Measurements from ENCODE around the gene CLDN2.

Gene CLDN2

DNA sequence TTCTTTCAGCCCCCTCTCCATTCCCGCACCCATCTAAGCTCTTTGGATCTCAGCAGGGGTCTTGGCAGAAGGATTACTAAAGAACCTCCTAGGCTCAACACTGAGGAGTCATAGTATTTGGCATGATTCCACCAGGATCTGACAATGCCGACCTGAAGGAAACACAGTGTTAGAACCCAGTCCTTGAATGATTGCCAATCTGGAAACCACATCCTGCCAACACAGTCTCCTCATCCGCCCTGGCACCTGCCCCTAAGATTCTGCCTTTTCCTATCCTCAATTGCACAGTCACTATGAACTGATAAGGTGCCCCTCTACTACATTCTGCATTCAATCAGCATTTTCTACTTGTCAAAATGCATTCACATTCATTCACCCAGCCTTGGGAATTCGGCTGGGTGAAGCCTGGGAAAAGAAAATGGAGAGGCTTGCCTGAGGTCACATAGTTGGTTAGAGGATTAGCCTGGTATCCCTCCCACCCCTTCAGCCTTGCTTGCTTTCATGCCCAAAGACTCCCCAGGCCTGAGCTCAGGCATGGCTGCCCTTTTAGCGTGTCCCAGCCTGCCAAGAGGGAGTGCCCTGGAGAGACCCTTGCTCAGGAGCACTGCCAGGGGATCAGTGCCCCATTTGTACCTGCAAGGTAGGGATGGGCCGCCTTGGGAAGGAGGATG is 2.2 kb upstream of the CLDN2 start:
- TF ChIP-seq, protein P1, sequence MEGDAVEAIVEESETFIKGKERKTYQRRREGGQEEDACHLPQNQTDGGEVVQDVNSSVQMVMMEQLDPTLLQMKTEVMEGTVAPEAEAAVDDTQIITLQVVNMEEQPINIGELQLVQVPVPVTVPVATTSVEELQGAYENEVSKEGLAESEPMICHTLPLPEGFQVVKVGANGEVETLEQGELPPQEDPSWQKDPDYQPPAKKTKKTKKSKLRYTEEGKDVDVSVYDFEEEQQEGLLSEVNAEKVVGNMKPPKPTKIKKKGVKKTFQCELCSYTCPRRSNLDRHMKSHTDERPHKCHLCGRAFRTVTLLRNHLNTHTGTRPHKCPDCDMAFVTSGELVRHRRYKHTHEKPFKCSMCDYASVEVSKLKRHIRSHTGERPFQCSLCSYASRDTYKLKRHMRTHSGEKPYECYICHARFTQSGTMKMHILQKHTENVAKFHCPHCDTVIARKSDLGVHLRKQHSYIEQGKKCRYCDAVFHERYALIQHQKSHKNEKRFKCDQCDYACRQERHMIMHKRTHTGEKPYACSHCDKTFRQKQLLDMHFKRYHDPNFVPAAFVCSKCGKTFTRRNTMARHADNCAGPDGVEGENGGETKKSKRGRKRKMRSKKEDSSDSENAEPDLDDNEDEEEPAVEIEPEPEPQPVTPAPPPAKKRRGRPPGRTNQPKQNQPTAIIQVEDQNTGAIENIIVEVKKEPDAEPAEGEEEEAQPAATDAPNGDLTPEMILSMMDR (IDR thresholded peaks at IDR 0.05; ENCODE audit: insufficient read depth, low read depth, low read length, missing control alignments): no peak

DNA sequence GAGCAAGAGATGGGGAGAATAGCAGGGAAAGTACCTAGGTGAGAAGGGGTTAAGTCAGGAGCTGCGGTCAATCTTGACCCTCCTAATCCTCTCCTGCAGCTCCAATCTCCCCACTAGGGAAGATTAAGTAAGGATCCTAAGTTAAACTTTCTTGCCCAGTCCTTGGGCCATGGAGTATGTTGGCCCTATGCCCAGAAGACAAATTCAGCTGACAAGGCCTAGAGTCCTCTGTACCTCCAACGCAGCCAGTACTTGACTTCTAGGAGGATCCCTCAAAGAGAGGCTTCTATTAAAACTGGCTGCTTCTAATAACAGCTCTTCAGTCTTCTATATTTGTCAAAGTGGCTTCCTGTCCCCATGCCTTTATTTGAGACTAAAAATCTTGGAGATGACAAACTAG is 1.4 kb downstream of the CLDN2 start:
- TF ChIP-seq, protein P1 (IDR thresholded peaks at IDR 0.05; ENCODE audit: insufficient read depth, low read depth, low read length, missing control alignments): no peak
- DNase-seq (ENCODE audit: low read depth): no peak
- H3K4me3 ChIP-seq (ENCODE audit: low read length): no peak overlapping the region

More for the DNA sequence above, 2.2 kb upstream of the CLDN2 start:
- peak; percentile 82 for DNase-seq (ENCODE audit: low read depth)
- H3K4me3 ChIP-seq (ENCODE audit: low read length): no peak overlapping the region

DNA sequence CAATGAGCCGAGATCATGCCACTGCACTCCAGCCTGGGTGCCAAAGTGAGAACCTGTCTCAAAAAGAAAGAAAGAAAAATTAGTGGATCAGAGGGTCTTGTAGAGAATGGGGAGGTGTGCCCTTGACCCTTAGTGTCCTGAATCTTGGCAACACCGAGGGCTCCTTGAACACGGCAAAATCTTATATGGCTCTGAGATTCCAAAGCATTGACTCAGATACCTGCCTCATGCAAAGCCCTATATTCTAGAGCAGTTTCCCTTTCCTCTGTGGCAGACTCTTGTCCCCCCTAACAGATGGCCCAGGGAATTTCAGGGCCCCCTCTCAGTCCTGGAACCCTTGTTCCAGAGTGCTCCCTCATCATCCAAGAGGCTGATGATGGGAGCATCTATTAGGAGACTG is 6.8 kb downstream of the CLDN2 start:
- TF ChIP-seq, protein P1 (IDR thresholded peaks at IDR 0.05; ENCODE audit: insufficient read depth, low read depth, low read length, missing control alignments): no peak
- H3K4me3 ChIP-seq (ENCODE audit: low read length): no peak overlapping the region
- peak; percentile 9 for DNase-seq (ENCODE audit: low read depth)

DNA sequence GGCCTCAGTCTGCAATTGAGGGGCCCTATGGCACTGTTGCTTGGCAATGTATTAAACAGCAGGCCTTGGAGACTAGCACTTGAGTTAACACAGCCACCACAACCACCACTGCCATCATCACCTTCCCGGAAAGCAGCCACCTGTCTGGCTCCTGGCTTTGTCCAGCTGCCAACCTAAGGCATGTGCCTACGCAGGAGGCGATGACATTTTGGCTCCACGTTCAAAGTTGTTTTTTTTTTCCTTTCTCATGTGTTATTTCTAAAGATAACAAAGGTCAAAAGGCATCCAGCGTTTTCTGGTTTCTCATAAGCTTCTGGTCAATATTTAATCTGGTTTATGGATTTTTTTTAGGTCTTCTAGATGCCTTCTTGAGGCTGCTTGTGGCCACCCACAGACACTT is 7.5 kb downstream of the CLDN2 start:
- no peak for DNase-seq (ENCODE audit: low read depth)
- TF ChIP-seq, protein P1 (IDR thresholded peaks at IDR 0.05; ENCODE audit: insufficient read depth, low read depth, low read length, missing control alignments): no peak
- H3K4me3 ChIP-seq (ENCODE audit: low read length): no peak overlapping the region

DNA sequence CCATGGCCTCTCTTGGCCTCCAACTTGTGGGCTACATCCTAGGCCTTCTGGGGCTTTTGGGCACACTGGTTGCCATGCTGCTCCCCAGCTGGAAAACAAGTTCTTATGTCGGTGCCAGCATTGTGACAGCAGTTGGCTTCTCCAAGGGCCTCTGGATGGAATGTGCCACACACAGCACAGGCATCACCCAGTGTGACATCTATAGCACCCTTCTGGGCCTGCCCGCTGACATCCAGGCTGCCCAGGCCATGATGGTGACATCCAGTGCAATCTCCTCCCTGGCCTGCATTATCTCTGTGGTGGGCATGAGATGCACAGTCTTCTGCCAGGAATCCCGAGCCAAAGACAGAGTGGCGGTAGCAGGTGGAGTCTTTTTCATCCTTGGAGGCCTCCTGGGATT is 8.0 kb downstream of the CLDN2 start:
- TF ChIP-seq, protein P1 (IDR thresholded peaks at IDR 0.05; ENCODE audit: insufficient read depth, low read depth, low read length, missing control alignments): no peak
- H3K4me3 ChIP-seq (ENCODE audit: low read length): no peak overlapping the region

DNA sequence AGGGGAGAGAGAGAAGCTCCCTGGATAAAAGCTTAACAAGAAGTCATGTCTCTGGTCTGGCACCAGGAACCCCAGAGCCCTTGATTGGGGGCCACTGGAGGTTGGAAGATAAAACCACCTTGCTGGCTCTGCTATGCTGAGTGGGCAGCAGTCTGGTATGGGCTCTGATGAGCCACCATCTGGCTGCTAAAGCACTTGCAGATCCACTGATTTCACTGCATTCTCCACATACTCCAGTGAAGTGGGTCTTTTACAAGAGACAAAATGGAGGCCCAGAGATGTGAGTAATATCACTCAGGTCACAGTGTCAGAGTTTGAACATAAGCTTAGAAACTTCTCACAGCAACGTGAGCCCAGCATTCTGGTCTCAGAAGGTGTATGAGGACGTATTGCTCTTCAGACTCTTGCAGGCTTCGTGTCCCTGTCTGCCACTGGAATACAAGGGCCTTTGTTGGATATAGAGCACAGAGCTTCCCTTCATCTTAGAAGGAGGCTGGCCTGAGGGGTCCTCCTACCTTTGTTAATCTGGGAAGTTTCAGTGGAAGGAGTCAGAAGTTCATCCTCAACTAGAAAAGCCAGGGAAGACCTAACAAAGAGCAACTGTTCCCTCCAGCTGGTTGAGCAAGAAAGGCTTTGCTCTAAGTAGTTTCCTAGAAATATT is 11.8 kb downstream of the CLDN2 start:
- no peak for DNase-seq (ENCODE audit: low read depth)
- TF ChIP-seq, protein P1 (IDR thresholded peaks at IDR 0.05; ENCODE audit: insufficient read depth, low read depth, low read length, missing control alignments): no peak

More for the DNA sequence above, 8.0 kb downstream of the CLDN2 start:
- no peak for DNase-seq (ENCODE audit: low read depth)

More for the DNA sequence above, 11.8 kb downstream of the CLDN2 start:
- H3K4me3 ChIP-seq (ENCODE audit: low read length): no peak overlapping the region

Measured in epithelial cell of esophagus (primary cell).